Measurements from ENCODE around the gene CADPS.

GRCh38 chr3:62614527-62614926 is 260.7 kb downstream of the CADPS start:
- TF ChIP-seq CTCF (IDR thresholded peaks at IDR 0.05 in 8 of 11, conservative IDR thresholded peaks at IDR 0.05 in 3 of 11) (no peak), POLR2A (IDR thresholded peaks at IDR 0.05) (no peak)
